HG02852 (cell line): ENCODE results near the gene AKAP9.
A peak's percentile ranks its signal among the peaks of the same experiment; 100 is the strongest.
"Not testable (repeated sequence)": the region's sequence is repeated elsewhere in the genome, so short reads cannot be mapped to it uniquely, and the experiment has no call there.

Experiments used
- ATAC-seq: cut with Tn5 transposase; IDR thresholded peaks from one replicate; pipeline ENCODE4 v1.9.1; 2021; ENCODE audit warnings: mild to moderate bottlenecking, moderate library complexity; ENCODE audit not compliant: unreplicated experiment

The AKAP9 gene

GRCh38 chr7:92002720-92003119 lies 62.1 kb downstream of the AKAP9 start:
- peak; percentile 60 for ATAC-seq

GRCh38 chr7:92006046-92006445 lies 65.4 kb downstream of the AKAP9 start:
- no peak for ATAC-seq

- no peak for ATAC-seq
Observed at GRCh38 chr7:92010215-92010614, 69.6 kb downstream of the AKAP9 start.

- ATAC-seq = no peak
Observed at GRCh38 chr7:92013611-92014010, 72.9 kb downstream of the AKAP9 start.

GRCh38 chr7:92020636-92021035 lies 80.0 kb downstream of the AKAP9 start:
- ATAC-seq = no peak

- no peak for ATAC-seq
Observed at GRCh38 chr7:92025260-92025659, 84.6 kb downstream of the AKAP9 start.

- not testable (repeated sequence) for ATAC-seq
Observed at GRCh38 chr7:92026635-92027034, 86.0 kb downstream of the AKAP9 start.

- ATAC-seq = not testable (repeated sequence)
Observed at GRCh38 chr7:92027128-92027527, 86.5 kb downstream of the AKAP9 start.

- ATAC-seq = no peak
Observed at GRCh38 chr7:92028226-92028625, 87.6 kb downstream of the AKAP9 start.

- no peak for ATAC-seq
Observed at GRCh38 chr7:92028686-92029085, 88.0 kb downstream of the AKAP9 start.

- ATAC-seq = no peak
Observed at GRCh38 chr7:92034116-92034515, 93.5 kb downstream of the AKAP9 start.

GRCh38 chr7:92035576-92035975 lies 94.9 kb downstream of the AKAP9 start:
- no peak for ATAC-seq

GRCh38 chr7:92039900-92040299 lies 99.2 kb downstream of the AKAP9 start:
- no peak for ATAC-seq

- ATAC-seq = no peak
Observed at GRCh38 chr7:92042056-92042737, 101.5 kb downstream of the AKAP9 start.

GRCh38 chr7:92043098-92043497 lies 102.4 kb downstream of the AKAP9 start:
- ATAC-seq = no peak

GRCh38 chr7:92043637-92044036 lies 103.0 kb downstream of the AKAP9 start:
- ATAC-seq = no peak

GRCh38 chr7:92044148-92044547 lies 103.5 kb downstream of the AKAP9 start:
- ATAC-seq = no peak

- no peak for ATAC-seq
Observed at GRCh38 chr7:92044940-92045339, 104.3 kb downstream of the AKAP9 start.

GRCh38 chr7:92051655-92052054 lies 111.0 kb downstream of the AKAP9 start:
- ATAC-seq = no peak

- no peak for ATAC-seq
Observed at GRCh38 chr7:92052159-92052558, 111.5 kb downstream of the AKAP9 start.

- ATAC-seq = no peak
Observed at GRCh38 chr7:92052684-92053083, 112.0 kb downstream of the AKAP9 start.

- ATAC-seq = no peak
Observed at GRCh38 chr7:92053312-92053711, 112.7 kb downstream of the AKAP9 start.

- ATAC-seq = no peak
Observed at GRCh38 chr7:92056286-92056685, 115.6 kb downstream of the AKAP9 start.
